ENCODE results near the gene BCL2. TPM values are rescaled to one million over a fixed set of nuclear protein-coding genes. Genes with fewer than 3 reads are reported as not detected.

The BCL2 gene
- total RNA-seq, 2 donors from 2014 or later = 14.8 to 38.4 TPM

DNA sequence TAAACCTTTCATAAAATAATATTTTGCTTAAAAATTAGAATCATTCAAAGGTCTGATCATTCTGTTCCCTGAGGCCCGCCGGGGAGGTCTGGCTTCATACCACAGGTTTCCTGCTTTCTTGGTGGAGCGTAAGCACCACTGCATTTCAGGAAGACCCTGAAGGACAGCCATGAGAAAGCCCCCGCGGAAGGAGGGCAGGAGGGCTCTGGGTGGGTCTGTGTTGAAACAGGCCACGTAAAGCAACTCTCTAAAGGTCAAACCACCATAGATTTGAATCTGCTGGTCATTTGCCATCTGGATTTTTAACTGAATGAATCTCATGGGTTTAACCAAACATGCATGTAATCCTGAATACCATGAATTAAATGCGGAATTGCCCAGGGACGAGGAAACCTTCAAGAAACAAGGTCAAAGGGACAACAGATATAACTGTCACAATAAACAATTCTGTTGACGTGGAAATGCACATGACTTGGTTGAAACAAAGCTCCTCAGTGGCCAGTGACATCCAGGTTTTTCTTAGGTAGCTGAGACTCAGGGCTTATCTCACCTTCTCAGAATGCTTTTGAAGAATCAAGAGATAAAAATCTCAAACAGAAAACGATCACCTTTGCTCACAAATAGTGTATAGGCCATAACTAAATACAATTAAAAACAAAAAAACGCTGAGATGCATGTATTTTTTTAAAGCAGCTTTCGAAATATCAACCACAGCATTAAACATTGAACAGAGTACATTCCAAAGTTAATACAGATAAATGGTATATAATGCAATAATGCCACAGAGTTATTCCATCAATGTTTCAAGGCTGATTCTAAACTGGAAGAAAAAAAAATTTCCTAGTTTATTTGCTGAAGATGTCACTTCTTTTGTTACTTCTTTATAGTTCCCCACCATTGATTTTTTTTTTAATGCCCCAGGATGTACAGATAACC is 193.2 kb downstream of the BCL2 start:
- peaks cover 2% of the 10 kb centered on the region for H3K4me1 ChIP-seq (replicated peaks)
- WGBS = 68% methylated on average over 12 of the region's 12 CpGs
- H3K27ac ChIP-seq = no peak overlapping the region
- no peaks in the 10 kb centered on the region for H3K36me3 ChIP-seq
- intact Hi-C loops (cut with DNase I) = loop anchor here (5.0 to 10.0 kb wide), 2 partner anchors 104 to 298 kb away; partner anchors contain the start of gene VPS4B
- TF ChIP-seq POLR2AphosphoS5 (IDR thresholded peaks at IDR 0.05) (no peak), POLR2A (IDR thresholded peaks at IDR 0.05) (no peak)
- TF ChIP-seq, protein P1, sequence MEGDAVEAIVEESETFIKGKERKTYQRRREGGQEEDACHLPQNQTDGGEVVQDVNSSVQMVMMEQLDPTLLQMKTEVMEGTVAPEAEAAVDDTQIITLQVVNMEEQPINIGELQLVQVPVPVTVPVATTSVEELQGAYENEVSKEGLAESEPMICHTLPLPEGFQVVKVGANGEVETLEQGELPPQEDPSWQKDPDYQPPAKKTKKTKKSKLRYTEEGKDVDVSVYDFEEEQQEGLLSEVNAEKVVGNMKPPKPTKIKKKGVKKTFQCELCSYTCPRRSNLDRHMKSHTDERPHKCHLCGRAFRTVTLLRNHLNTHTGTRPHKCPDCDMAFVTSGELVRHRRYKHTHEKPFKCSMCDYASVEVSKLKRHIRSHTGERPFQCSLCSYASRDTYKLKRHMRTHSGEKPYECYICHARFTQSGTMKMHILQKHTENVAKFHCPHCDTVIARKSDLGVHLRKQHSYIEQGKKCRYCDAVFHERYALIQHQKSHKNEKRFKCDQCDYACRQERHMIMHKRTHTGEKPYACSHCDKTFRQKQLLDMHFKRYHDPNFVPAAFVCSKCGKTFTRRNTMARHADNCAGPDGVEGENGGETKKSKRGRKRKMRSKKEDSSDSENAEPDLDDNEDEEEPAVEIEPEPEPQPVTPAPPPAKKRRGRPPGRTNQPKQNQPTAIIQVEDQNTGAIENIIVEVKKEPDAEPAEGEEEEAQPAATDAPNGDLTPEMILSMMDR (IDR thresholded peaks at IDR 0.05) = no peak
- no peaks in the 10 kb centered on the region for H3K9me3 ChIP-seq
- no peak for DNase-seq (ENCODE audit: low spot score)
- no peak overlapping the region for H3K4me3 ChIP-seq
- no peaks in the 10 kb centered on the region for H3K27me3 ChIP-seq (replicated peaks; ENCODE audit: insufficient read depth)

DNA sequence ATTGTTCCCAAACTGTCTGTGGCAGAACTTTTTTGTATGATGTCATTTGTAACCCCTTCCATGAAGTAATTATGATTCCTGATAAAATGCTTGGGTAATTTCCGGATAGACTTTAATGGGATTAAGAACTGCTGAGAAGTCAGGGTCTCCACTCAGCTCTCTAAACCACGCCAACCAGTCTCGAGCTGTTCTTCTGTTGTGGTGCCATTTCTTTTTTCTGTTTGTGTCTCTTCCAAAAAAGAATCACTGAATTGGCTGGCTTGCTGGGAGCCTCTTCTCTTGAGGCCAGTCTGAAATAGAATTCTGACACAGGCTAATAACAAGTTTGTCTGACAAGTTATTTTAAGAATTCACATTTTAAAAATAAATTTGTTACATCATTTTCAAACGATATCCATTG is 198.9 kb downstream of the BCL2 start:
- H3K4me3 ChIP-seq = no peak overlapping the region
- TF ChIP-seq, protein P1 (IDR thresholded peaks at IDR 0.05) = no peak
- TF ChIP-seq POLR2A (IDR thresholded peaks at IDR 0.05) (no peak), POLR2AphosphoS5 (IDR thresholded peaks at IDR 0.05) (no peak)
- no peak for DNase-seq (ENCODE audit: low spot score)
- 56% methylated on average over 4 of the region's 4 CpGs for WGBS
- intact Hi-C loops (cut with DNase I) = loop anchor here (10.0 kb wide), 1 partner anchor 304 kb away; the partner anchor contains the start of gene VPS4B
- no peaks in the 10 kb centered on the region for H3K36me3 ChIP-seq
- no peak overlapping the region for H3K27ac ChIP-seq
- H3K4me1 ChIP-seq (replicated peaks) = no peaks in the 10 kb centered on the region
- no peaks in the 10 kb centered on the region for H3K27me3 ChIP-seq (replicated peaks; ENCODE audit: insufficient read depth)
- H3K9me3 ChIP-seq = no peaks in the 10 kb centered on the region

DNA sequence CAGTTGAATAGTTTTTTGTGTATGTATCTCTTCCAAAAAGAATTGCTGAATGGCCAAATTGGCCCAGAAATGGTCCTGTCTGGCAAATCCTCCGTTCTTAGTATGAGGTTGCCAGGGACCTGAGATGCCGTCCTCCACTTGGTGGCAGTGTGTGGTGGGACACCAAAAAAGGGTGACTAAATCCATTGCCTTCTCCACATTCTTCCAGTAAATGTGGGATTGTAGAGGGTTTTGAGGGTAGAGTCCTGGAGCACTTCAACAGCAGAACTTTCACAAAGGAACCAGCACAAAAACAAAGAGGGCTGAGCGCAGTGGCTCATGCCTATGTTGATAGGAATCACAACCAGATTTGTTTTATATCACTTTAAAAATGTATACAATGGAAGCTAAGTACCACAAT is 199.9 kb downstream of the BCL2 start:
- intact Hi-C loops (cut with DNase I) = loop anchor here (10.0 kb wide), 1 partner anchor 305 kb away; the partner anchor contains the start of gene VPS4B
- no peak overlapping the region for H3K4me3 ChIP-seq
- peak; percentile 20 for DNase-seq (ENCODE audit: low spot score)
- TF ChIP-seq, protein P1 (IDR thresholded peaks at IDR 0.05) = peak in 3 of 4 experiments; percentile 21 to 54 (median 43)
- TF ChIP-seq POLR2A (IDR thresholded peaks at IDR 0.05) (no peak), POLR2AphosphoS5 (IDR thresholded peaks at IDR 0.05) (no peak)
- no peaks in the 10 kb centered on the region for H3K4me1 ChIP-seq (replicated peaks)
- H3K9me3 ChIP-seq = no peaks in the 10 kb centered on the region
- H3K36me3 ChIP-seq = no peaks in the 10 kb centered on the region
- WGBS = 35% methylated on average over 3 of the region's 3 CpGs
- H3K27ac ChIP-seq = no peak overlapping the region
- H3K27me3 ChIP-seq (replicated peaks; ENCODE audit: insufficient read depth) = no peaks in the 10 kb centered on the region

DNA sequence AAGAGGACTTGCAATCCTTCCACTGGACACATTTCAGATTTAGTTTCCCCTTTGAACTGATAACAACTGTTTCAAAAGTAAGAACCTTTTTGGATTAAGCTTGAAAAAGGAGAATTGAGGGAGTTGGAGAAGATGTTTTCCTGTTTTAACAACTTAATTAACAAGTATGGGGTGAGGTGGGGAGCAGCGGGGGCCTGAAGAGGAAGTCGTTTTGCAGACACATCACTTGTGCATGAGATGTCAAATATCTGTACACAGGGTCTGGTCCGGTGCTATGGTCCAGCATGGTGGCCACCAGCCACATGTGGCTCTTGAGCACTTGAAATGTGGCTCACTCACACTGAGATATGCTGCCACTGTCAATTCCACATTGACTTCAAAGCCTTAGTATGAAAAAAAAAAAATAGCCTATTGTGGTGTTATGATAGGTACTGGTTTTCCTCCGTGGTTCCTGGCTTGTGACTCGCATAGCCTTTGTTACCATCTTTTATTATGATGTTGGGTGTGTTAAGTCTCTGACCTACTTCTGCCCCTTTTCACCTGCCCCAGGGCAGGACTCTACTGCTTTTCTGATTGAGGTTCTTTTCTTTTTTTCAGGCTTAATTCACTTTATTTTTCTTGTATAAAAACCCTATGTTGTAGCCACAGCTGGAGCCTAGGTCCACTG is 205.5 kb downstream of the BCL2 start:
- H3K9me3 ChIP-seq = no peaks in the 10 kb centered on the region
- no peaks in the 10 kb centered on the region for H3K4me1 ChIP-seq (replicated peaks)
- WGBS = 84% methylated on average over 5 of the region's 5 CpGs
- intact Hi-C loops (cut with DNase I) = no loop called here
- H3K27me3 ChIP-seq (replicated peaks; ENCODE audit: insufficient read depth) = no peaks in the 10 kb centered on the region
- no peak overlapping the region for H3K27ac ChIP-seq
- no peak for DNase-seq (ENCODE audit: low spot score)
- H3K36me3 ChIP-seq = no peaks in the 10 kb centered on the region
- H3K4me3 ChIP-seq = no peak overlapping the region
- TF ChIP-seq, protein P1 (IDR thresholded peaks at IDR 0.05) = no peak
- TF ChIP-seq POLR2AphosphoS5 (IDR thresholded peaks at IDR 0.05) = no peak

Measured in prostate gland (tissue), 2 donors.